CD4-positive, CD25-positive, alpha-beta regulatory T cell (primary cell): ENCODE results near the gene ARSA. TPM values are rescaled to one million over a fixed set of nuclear protein-coding genes. Genes with fewer than 3 reads are reported as not detected.
A peak's percentile ranks its signal among the peaks of the same experiment; 100 is the strongest.

Experiments used
- ATAC-seq, 2 donors: fragments of 150-1000 bp; cut with Tn5 transposase; one replicate each; pipeline ENCODE4 v1.10.0; 2021; ENCODE audit warnings: low read depth in 2 of 2, moderate number of reproducible peaks in 2 of 2, moderate library complexity in 1 of 2
- DNase-seq, 3 donors: peaks; one replicate each; pipeline versions ENCODE4 v3.0.0 to v3.0.0-alpha.2; 2012 to 2022; ENCODE audit warnings: mixed read lengths in 1 of 3
- H3K27ac ChIP-seq: one replicate; pipeline ENCODE4 v1.7.0; 2013; ENCODE audit warnings: mild to moderate bottlenecking, low read length; ENCODE audit not compliant: insufficient read depth, poor library complexity, severe bottlenecking
- H3K27me3 ChIP-seq: one replicate; pipeline ENCODE4 v1.7.0; 2013; ENCODE audit warnings: low read length; ENCODE audit not compliant: control insufficient read depth, insufficient read depth
- H3K36me3 ChIP-seq: one replicate; pipeline ENCODE4 v1.7.0; 2013; ENCODE audit warnings: mild to moderate bottlenecking, low read length, moderate library complexity; ENCODE audit not compliant: control insufficient read depth, insufficient read depth
- H3K4me1 ChIP-seq: 2 replicates; pipeline ENCODE4 v1.7.0; 2013; ENCODE audit warnings: mild to moderate bottlenecking, low read length; ENCODE audit not compliant: insufficient read depth, control insufficient read depth, poor library complexity, severe bottlenecking
- H3K4me3 ChIP-seq: one replicate; pipeline ENCODE4 v1.7.0; 2013; ENCODE audit warnings: low read depth, mild to moderate bottlenecking, low read length, moderate library complexity
- H3K9me3 ChIP-seq, 2 experiments: 1 replicate in 1 of 2; 2 replicates in 1 of 2; pipeline ENCODE4 v1.7.0; 2013; ENCODE audit warnings: low read length in 2 of 2, mild to moderate bottlenecking in 1 of 2, moderate library complexity in 1 of 2; ENCODE audit not compliant: control insufficient read depth in 2 of 2
- H3K27ac Mint-ChIP-seq, 3 donors: one replicate each; pipeline ENCODE4 v1.8.0; 2020 to 2022; ENCODE audit warnings: mild to moderate bottlenecking in 3 of 3, mixed read lengths in 3 of 3, moderate library complexity in 2 of 3
- H3K27me3 Mint-ChIP-seq: one replicate; pipeline ENCODE4 v1.8.0; 2022; ENCODE audit warnings: mild to moderate bottlenecking, mixed read lengths
- H3K36me3 Mint-ChIP-seq: one replicate; pipeline ENCODE4 v1.8.0; 2020; ENCODE audit warnings: mixed read lengths
- H3K4me1 Mint-ChIP-seq, 4 donors: one replicate each; pipeline ENCODE4 v1.8.0; 2020 to 2022; ENCODE audit warnings: mixed read lengths in 4 of 4, mild to moderate bottlenecking in 1 of 4
- H3K4me3 Mint-ChIP-seq, 4 donors: one replicate each; pipeline ENCODE4 v1.8.0; 2020 to 2022; ENCODE audit warnings: mild to moderate bottlenecking in 4 of 4, mixed read lengths in 4 of 4, moderate library complexity in 3 of 4
- H3K9me3 Mint-ChIP-seq, 7 donors: one replicate each; pipeline ENCODE4 v1.8.0; 2020 to 2022; ENCODE audit warnings: mixed read lengths in 7 of 7, mild to moderate bottlenecking in 3 of 7, moderate library complexity in 2 of 7
- polyA plus RNA-seq, 4 donors: library from polyadenylated mRNA; unstranded; fragments of 300-500 nt; fragmentation: Illumina TruSeq; gene quantifications; one replicate each; pipeline ENCODE4 v1.2.3, GENCODE V29; 2021
- total RNA-seq: library from RNA; stranded (reverse); gene quantifications from one replicate; pipeline ENCODE4 v1.2.3, GENCODE V29; 2022

ARSA gene
- total RNA-seq, result 81.3 TPM
- 10 to 100 TPM in 3 of 4 donors, 1 to 10 TPM in 1; 8.0 to 11.3 (median 10.5) TPM for polyA plus RNA-seq

GRCh38 chr22:50627642-50628542 lies at the start of gene ARSA:
Gene ARSA, minus strand, starts transcription at chr22:50628152. Its CDS starts 373 bp downstream, at chr22:50627779.
- H3K4me1 Mint-ChIP-seq, result peaks cover 0 to 34% (median 14%) of the 10 kb centered on the region in 4 donors
- Histone ChIP-seq H3K27me3 (no peaks in the 10 kb centered on the region), H3K27ac (peak within 1 kb of the TSS; percentile 79), H3K36me3 (peaks cover 2% of the 10 kb centered on the region), H3K9me3 (no peaks in the 10 kb centered on the region), H3K4me3 (peak within 1 kb of the TSS; percentile 78), H3K4me1 (peaks cover 31% of the 10 kb centered on the region)
- peaks cover 4% of the 10 kb centered on the region for H3K36me3 Mint-ChIP-seq
- peaks cover 0 to 2% (median 0%) of the 10 kb centered on the region in 7 donors for H3K9me3 Mint-ChIP-seq
- H3K4me3 Mint-ChIP-seq, result peak within 1 kb of the TSS; percentile 90 to 94 (median 92)
- peak within 1 kb of the TSS; percentile 90 to 97 (median 94) for H3K27ac Mint-ChIP-seq
- ATAC-seq (peak; percentile 90), DNase-seq (peak; percentile 73 to 86 (median 81))
- no peaks in the 10 kb centered on the region for H3K27me3 Mint-ChIP-seq

- no peaks in the 10 kb centered on the region for H3K9me3 ChIP-seq
- H3K4me3 ChIP-seq, result no peak overlapping the region
- Mint-ChIP-seq H3K9me3 (peaks cover 0 to 1% (median 0%) of the 10 kb centered on the region in 7 donors), H3K27ac (no peak overlapping the region), H3K4me3 (peak overlapping the region in 1 of 4 donors; percentile 29), H3K36me3 (no peaks in the 10 kb centered on the region), H3K27me3 (peaks cover 14% of the 10 kb centered on the region), H3K4me1 (peaks cover 0 to 19% (median 4%) of the 10 kb centered on the region in 4 donors)
- H3K36me3 ChIP-seq, result no peaks in the 10 kb centered on the region
- DNase-seq (no peak), ATAC-seq (no peak)
- H3K4me1 ChIP-seq, result peaks cover 11% of the 10 kb centered on the region
- peaks cover 10% of the 10 kb centered on the region for H3K27me3 ChIP-seq
- no peak overlapping the region for H3K27ac ChIP-seq
These were observed 48.9 kb upstream of the ARSA start for GRCh38 chr22:50676661-50677492.

- H3K9me3 ChIP-seq, result no peaks in the 10 kb centered on the region
- Mint-ChIP-seq H3K9me3 (peaks cover 0 to 3% (median 0%) of the 10 kb centered on the region in 7 donors), H3K27ac (no peak overlapping the region), H3K36me3 (no peaks in the 10 kb centered on the region), H3K27me3 (peaks cover 21% of the 10 kb centered on the region), H3K4me3 (peak overlapping the region in 2 of 4 donors; percentile 68 to 75), H3K4me1 (peaks cover 0 to 20% (median 4%) of the 10 kb centered on the region in 4 donors)
- peaks cover 11% of the 10 kb centered on the region for H3K4me1 ChIP-seq
- DNase-seq (no peak), ATAC-seq (no peak)
- peaks cover 10% of the 10 kb centered on the region for H3K27me3 ChIP-seq
- H3K36me3 ChIP-seq, result no peaks in the 10 kb centered on the region
- no peak overlapping the region for H3K27ac ChIP-seq
- H3K4me3 ChIP-seq, result no peak overlapping the region
These were observed 48.3 kb upstream of the ARSA start for GRCh38 chr22:50676180-50676636.

GRCh38 chr22:50675553-50676179 lies 47.7 kb upstream of the ARSA start:
- H3K36me3 ChIP-seq, result no peaks in the 10 kb centered on the region
- Mint-ChIP-seq H3K27ac (no peak overlapping the region), H3K27me3 (peaks cover 26% of the 10 kb centered on the region), H3K9me3 (peaks cover 0 to 3% (median 0%) of the 10 kb centered on the region in 7 donors), H3K4me3 (peak overlapping the region in 3 of 4 donors; percentile 8 to 75 (median 68)), H3K4me1 (peaks cover 0 to 21% (median 5%) of the 10 kb centered on the region in 4 donors), H3K36me3 (no peaks in the 10 kb centered on the region)
- H3K9me3 ChIP-seq, result no peaks in the 10 kb centered on the region
- peaks cover 11% of the 10 kb centered on the region for H3K4me1 ChIP-seq
- DNase-seq, result no peak
- H3K4me3 ChIP-seq, result no peak overlapping the region
- no peak for ATAC-seq
- peaks cover 10% of the 10 kb centered on the region for H3K27me3 ChIP-seq
- H3K27ac ChIP-seq, result no peak overlapping the region

GRCh38 chr22:50674606-50675552 lies 46.9 kb upstream of the ARSA start:
- peaks cover 0 to 25% (median 7%) of the 10 kb centered on the region in 4 donors for H3K4me1 Mint-ChIP-seq
- peaks cover 34% of the 10 kb centered on the region for H3K27me3 Mint-ChIP-seq
- Histone ChIP-seq H3K9me3 (no peaks in the 10 kb centered on the region), H3K36me3 (no peaks in the 10 kb centered on the region), H3K27me3 (peaks cover 10% of the 10 kb centered on the region), H3K27ac (no peak overlapping the region), H3K4me3 (no peak overlapping the region), H3K4me1 (peaks cover 11% of the 10 kb centered on the region)
- no peak overlapping the region for H3K27ac Mint-ChIP-seq
- no peaks in the 10 kb centered on the region for H3K36me3 Mint-ChIP-seq
- DNase-seq (no peak), ATAC-seq (no peak)
- peaks cover 0 to 3% (median 0%) of the 10 kb centered on the region in 7 donors for H3K9me3 Mint-ChIP-seq
- peak overlapping the region in 3 of 4 donors; percentile 8 to 75 (median 68) for H3K4me3 Mint-ChIP-seq

GRCh38 chr22:50674130-50674500 lies 46.2 kb upstream of the ARSA start:
- Histone ChIP-seq H3K27me3 (peaks cover 10% of the 10 kb centered on the region), H3K9me3 (no peaks in the 10 kb centered on the region), H3K4me1 (peaks cover 11% of the 10 kb centered on the region), H3K4me3 (no peak overlapping the region), H3K36me3 (no peaks in the 10 kb centered on the region), H3K27ac (no peak overlapping the region)
- DNase-seq (no peak), ATAC-seq (no peak)
- Mint-ChIP-seq H3K4me3 (no peak overlapping the region), H3K27ac (no peak overlapping the region), H3K9me3 (peaks cover 0 to 3% (median 0%) of the 10 kb centered on the region in 7 donors), H3K4me1 (peaks cover 0 to 25% (median 7%) of the 10 kb centered on the region in 4 donors), H3K36me3 (no peaks in the 10 kb centered on the region), H3K27me3 (peaks cover 37% of the 10 kb centered on the region)
